ENCODE results near the gene BMERB1. TPM values are rescaled to one million over a fixed set of nuclear protein-coding genes. Genes with fewer than 3 reads are reported as not detected.
"Not testable (repeated sequence)": the region's sequence is repeated elsewhere in the genome, so short reads cannot be mapped to it uniquely, and the experiment has no call there.

The BMERB1 gene
- total and polyA plus RNA-seq, 2 donors, result 6.0 to 9.1 TPM

- over 99% methylated on average over 2 of the region's 2 CpGs for WGBS
- Histone ChIP-seq H3K4me1 (ENCODE audit: control insufficient read depth in 2 of 2, insufficient read depth in 2 of 2, low read length in 2 of 2) (no peaks in the 10 kb centered on the region), H3K36me3 (ENCODE audit: control insufficient read depth in 2 of 2, insufficient read depth in 2 of 2, low read length in 1 of 2) (no peaks in the 10 kb centered on the region), H3K27me3 (ENCODE audit: control insufficient read depth in 2 of 2, insufficient read depth in 1 of 2, low read length in 1 of 2) (no peaks in the 10 kb centered on the region), H3K27ac (ENCODE audit: low read depth in 1 of 2, low read length in 1 of 2) (no peak overlapping the region), H3K9me3 (ENCODE audit: control insufficient read depth in 2 of 2, insufficient read depth in 1 of 2, low read length in 1 of 2) (no peaks in the 10 kb centered on the region), H3K4me3 (ENCODE audit: low read length in 2 of 2) (no peak overlapping the region)
- no peak for DNase-seq (ENCODE audit: low read depth in 6 of 9, low spot score in 9 of 9)
Measured at GRCh38 chr16:15566095-15566494, 131.7 kb downstream of the BMERB1 start.

- Histone ChIP-seq H3K4me3 (ENCODE audit: low read length in 2 of 2) (no peak overlapping the region), H3K27ac (ENCODE audit: low read depth in 1 of 2, low read length in 1 of 2) (no peak overlapping the region), H3K4me1 (ENCODE audit: control insufficient read depth in 2 of 2, insufficient read depth in 2 of 2, low read length in 2 of 2) (no peaks in the 10 kb centered on the region), H3K36me3 (ENCODE audit: control insufficient read depth in 2 of 2, insufficient read depth in 2 of 2, low read length in 1 of 2) (no peaks in the 10 kb centered on the region), H3K27me3 (ENCODE audit: control insufficient read depth in 2 of 2, insufficient read depth in 1 of 2, low read length in 1 of 2) (no peaks in the 10 kb centered on the region), H3K9me3 (ENCODE audit: control insufficient read depth in 2 of 2, insufficient read depth in 1 of 2, low read length in 1 of 2) (no peaks in the 10 kb centered on the region)
- WGBS, result 94% methylated on average over 5 of the region's 5 CpGs
- no peak for DNase-seq (ENCODE audit: low read depth in 6 of 9, low spot score in 9 of 9)
Measured at GRCh38 chr16:15567823-15568222, 133.4 kb downstream of the BMERB1 start.

GRCh38 chr16:15570666-15571065, 136.3 kb downstream of the BMERB1 start:
- not testable (repeated sequence) for H3K9me3 ChIP-seq (ENCODE audit: control insufficient read depth in 2 of 2, insufficient read depth in 1 of 2, low read length in 1 of 2); H3K36me3 ChIP-seq (ENCODE audit: control insufficient read depth in 2 of 2, insufficient read depth in 2 of 2, low read length in 1 of 2); H3K27me3 ChIP-seq (ENCODE audit: control insufficient read depth in 2 of 2, insufficient read depth in 1 of 2, low read length in 1 of 2); H3K4me1 ChIP-seq (ENCODE audit: control insufficient read depth in 2 of 2, insufficient read depth in 2 of 2, low read length in 2 of 2); H3K27ac ChIP-seq (ENCODE audit: low read depth in 1 of 2, low read length in 1 of 2); H3K4me3 ChIP-seq (ENCODE audit: low read length in 2 of 2); DNase-seq (ENCODE audit: low read depth in 6 of 9, low spot score in 9 of 9)
- WGBS, result 95% methylated on average over 4 of the region's 4 CpGs

- Histone ChIP-seq H3K4me1 (ENCODE audit: control insufficient read depth in 2 of 2, insufficient read depth in 2 of 2, low read length in 2 of 2) (no peaks in the 10 kb centered on the region), H3K27ac (ENCODE audit: low read depth in 1 of 2, low read length in 1 of 2) (no peak overlapping the region), H3K9me3 (ENCODE audit: control insufficient read depth in 2 of 2, insufficient read depth in 1 of 2, low read length in 1 of 2) (no peaks in the 10 kb centered on the region), H3K4me3 (ENCODE audit: low read length in 2 of 2) (no peak overlapping the region), H3K36me3 (ENCODE audit: control insufficient read depth in 2 of 2, insufficient read depth in 2 of 2, low read length in 1 of 2) (no peaks in the 10 kb centered on the region), H3K27me3 (ENCODE audit: control insufficient read depth in 2 of 2, insufficient read depth in 1 of 2, low read length in 1 of 2) (no peaks in the 10 kb centered on the region)
- WGBS, result 58% methylated on average over 6 of the region's 6 CpGs
- DNase-seq (ENCODE audit: low read depth in 6 of 9, low spot score in 9 of 9), result no peak
Measured at GRCh38 chr16:15571557-15571956, 137.2 kb downstream of the BMERB1 start.

- Histone ChIP-seq H3K36me3 (ENCODE audit: control insufficient read depth in 2 of 2, insufficient read depth in 2 of 2, low read length in 1 of 2) (no peaks in the 10 kb centered on the region), H3K27me3 (ENCODE audit: control insufficient read depth in 2 of 2, insufficient read depth in 1 of 2, low read length in 1 of 2) (no peaks in the 10 kb centered on the region), H3K27ac (ENCODE audit: low read depth in 1 of 2, low read length in 1 of 2) (no peak overlapping the region), H3K9me3 (ENCODE audit: control insufficient read depth in 2 of 2, insufficient read depth in 1 of 2, low read length in 1 of 2) (no peaks in the 10 kb centered on the region), H3K4me3 (ENCODE audit: low read length in 2 of 2) (no peak overlapping the region), H3K4me1 (ENCODE audit: control insufficient read depth in 2 of 2, insufficient read depth in 2 of 2, low read length in 2 of 2) (no peaks in the 10 kb centered on the region)
- DNase-seq (ENCODE audit: low read depth in 6 of 9, low spot score in 9 of 9), result no peak
- WGBS, result 81% methylated on average over 9 of the region's 9 CpGs
Measured at GRCh38 chr16:15572329-15573001, 138.1 kb downstream of the BMERB1 start.

- Histone ChIP-seq H3K4me1 (ENCODE audit: control insufficient read depth in 2 of 2, insufficient read depth in 2 of 2, low read length in 2 of 2) (no peaks in the 10 kb centered on the region), H3K36me3 (ENCODE audit: control insufficient read depth in 2 of 2, insufficient read depth in 2 of 2, low read length in 1 of 2) (no peaks in the 10 kb centered on the region), H3K4me3 (ENCODE audit: low read length in 2 of 2) (no peak overlapping the region), H3K27me3 (ENCODE audit: control insufficient read depth in 2 of 2, insufficient read depth in 1 of 2, low read length in 1 of 2) (no peaks in the 10 kb centered on the region), H3K27ac (ENCODE audit: low read depth in 1 of 2, low read length in 1 of 2) (no peak overlapping the region), H3K9me3 (ENCODE audit: control insufficient read depth in 2 of 2, insufficient read depth in 1 of 2, low read length in 1 of 2) (no peaks in the 10 kb centered on the region)
- WGBS, result 97% methylated on average over 7 of the region's 7 CpGs
- no peak for DNase-seq (ENCODE audit: low read depth in 6 of 9, low spot score in 9 of 9)
Measured at GRCh38 chr16:15573274-15573895, 139.0 kb downstream of the BMERB1 start.

GRCh38 chr16:15573896-15574613, 139.7 kb downstream of the BMERB1 start:
- not testable (repeated sequence) for H3K4me3 ChIP-seq (ENCODE audit: low read length in 2 of 2); DNase-seq (ENCODE audit: low read depth in 6 of 9, low spot score in 9 of 9); H3K27me3 ChIP-seq (ENCODE audit: control insufficient read depth in 2 of 2, insufficient read depth in 1 of 2, low read length in 1 of 2); H3K4me1 ChIP-seq (ENCODE audit: control insufficient read depth in 2 of 2, insufficient read depth in 2 of 2, low read length in 2 of 2); H3K27ac ChIP-seq (ENCODE audit: low read depth in 1 of 2, low read length in 1 of 2); H3K9me3 ChIP-seq (ENCODE audit: control insufficient read depth in 2 of 2, insufficient read depth in 1 of 2, low read length in 1 of 2); H3K36me3 ChIP-seq (ENCODE audit: control insufficient read depth in 2 of 2, insufficient read depth in 2 of 2, low read length in 1 of 2)
- WGBS, result 96% methylated on average over 11 of the region's 11 CpGs

- H3K27ac ChIP-seq (ENCODE audit: low read depth in 1 of 2, low read length in 1 of 2), result no peak overlapping the region
- no peak overlapping the region for H3K4me3 ChIP-seq (ENCODE audit: low read length in 2 of 2)
- H3K27me3 ChIP-seq (ENCODE audit: control insufficient read depth in 2 of 2, insufficient read depth in 1 of 2, low read length in 1 of 2), result no peaks in the 10 kb centered on the region
- DNase-seq (ENCODE audit: low read depth in 6 of 9, low spot score in 9 of 9), result no peak
- H3K4me1 ChIP-seq (ENCODE audit: control insufficient read depth in 2 of 2, insufficient read depth in 2 of 2, low read length in 2 of 2), result no peaks in the 10 kb centered on the region
- 97% methylated on average over 10 of the region's 10 CpGs for WGBS
- H3K36me3 ChIP-seq (ENCODE audit: control insufficient read depth in 2 of 2, insufficient read depth in 2 of 2, low read length in 1 of 2), result no peaks in the 10 kb centered on the region
- H3K9me3 ChIP-seq (ENCODE audit: control insufficient read depth in 2 of 2, insufficient read depth in 1 of 2, low read length in 1 of 2), result no peaks in the 10 kb centered on the region
Measured at GRCh38 chr16:15574614-15574948, 140.2 kb downstream of the BMERB1 start.

GRCh38 chr16:15575293-15576049, 141.1 kb downstream of the BMERB1 start:
- Histone ChIP-seq H3K27me3 (ENCODE audit: control insufficient read depth in 2 of 2, insufficient read depth in 1 of 2, low read length in 1 of 2) (no peaks in the 10 kb centered on the region), H3K36me3 (ENCODE audit: control insufficient read depth in 2 of 2, insufficient read depth in 2 of 2, low read length in 1 of 2) (no peaks in the 10 kb centered on the region), H3K27ac (ENCODE audit: low read depth in 1 of 2, low read length in 1 of 2) (no peak overlapping the region), H3K9me3 (ENCODE audit: control insufficient read depth in 2 of 2, insufficient read depth in 1 of 2, low read length in 1 of 2) (no peaks in the 10 kb centered on the region), H3K4me1 (ENCODE audit: control insufficient read depth in 2 of 2, insufficient read depth in 2 of 2, low read length in 2 of 2) (no peaks in the 10 kb centered on the region), H3K4me3 (ENCODE audit: low read length in 2 of 2) (no peak overlapping the region)
- DNase-seq (ENCODE audit: low read depth in 6 of 9, low spot score in 9 of 9), result no peak
- WGBS, result 96% methylated on average over 4 of the region's 4 CpGs

Data from thymus (tissue), 11 donors.